ENCODE measurements around the gene NUTM2A. TPM values are rescaled to one million over a fixed set of nuclear protein-coding genes. Genes with fewer than 3 reads are reported as not detected.
"Not testable (repeated sequence)": the region's sequence is repeated elsewhere in the genome, so short reads cannot be mapped to it uniquely, and the experiment has no call there.

The NUTM2A gene, protein sequence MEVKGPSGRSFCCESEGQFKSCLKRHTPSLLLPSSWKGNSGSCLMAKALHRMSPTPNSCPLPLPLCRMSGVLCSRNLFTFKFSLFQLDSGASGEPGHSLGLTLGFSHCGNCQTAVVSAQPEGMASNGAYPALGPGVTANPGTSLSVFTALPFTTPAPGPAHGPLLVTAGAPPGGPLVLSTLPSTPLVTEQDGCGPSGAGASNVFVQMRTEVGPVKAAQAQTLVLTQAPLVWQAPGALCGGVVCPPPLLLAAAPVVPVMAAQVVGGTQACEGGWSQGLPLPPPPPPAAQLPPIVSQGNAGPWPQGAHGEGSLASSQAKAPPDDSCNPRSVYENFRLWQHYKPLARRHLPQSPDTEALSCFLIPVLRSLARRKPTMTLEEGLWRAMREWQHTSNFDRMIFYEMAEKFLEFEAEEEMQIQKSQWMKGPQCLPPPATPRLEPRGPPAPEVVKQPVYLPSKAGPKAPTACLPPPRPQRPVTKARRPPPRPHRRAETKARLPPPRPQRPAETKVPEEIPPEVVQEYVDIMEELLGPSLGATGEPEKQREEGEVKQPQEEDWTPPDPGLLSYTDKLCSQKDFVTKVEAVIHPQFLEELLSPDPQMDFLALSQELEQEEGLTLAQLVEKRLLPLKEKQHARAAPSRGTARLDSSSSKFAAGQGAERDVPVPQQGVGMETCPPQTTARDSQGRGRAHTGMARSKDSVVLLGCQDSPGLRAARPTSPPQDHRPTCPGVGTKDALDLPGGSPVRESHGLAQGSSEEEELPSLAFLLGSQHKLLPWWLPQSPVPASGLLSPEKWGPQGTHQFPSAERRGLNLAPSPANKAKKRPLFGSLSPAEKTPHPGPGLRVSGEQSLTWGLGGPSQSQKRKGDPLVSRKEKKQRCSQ
- total RNA-seq (1 to 10 TPM; 1.5 to 1.8 TPM), polyA plus RNA-seq (1 to 10 TPM; 1.2 to 5.3 TPM)
- long read RNA-seq, donor 1, partial matches to known transcripts, result 0 of 1 reads
- long read RNA-seq, donor 1, other reads (novel, unspliced or antisense), result 0 of 1 reads
- long read RNA-seq, donor 2, result 0 reads
- long read RNA-seq, donor 3, result 0 reads
- long read RNA-seq, donor 4, result 0 reads
- long read RNA-seq, donor 5, result 0 reads

DNA sequence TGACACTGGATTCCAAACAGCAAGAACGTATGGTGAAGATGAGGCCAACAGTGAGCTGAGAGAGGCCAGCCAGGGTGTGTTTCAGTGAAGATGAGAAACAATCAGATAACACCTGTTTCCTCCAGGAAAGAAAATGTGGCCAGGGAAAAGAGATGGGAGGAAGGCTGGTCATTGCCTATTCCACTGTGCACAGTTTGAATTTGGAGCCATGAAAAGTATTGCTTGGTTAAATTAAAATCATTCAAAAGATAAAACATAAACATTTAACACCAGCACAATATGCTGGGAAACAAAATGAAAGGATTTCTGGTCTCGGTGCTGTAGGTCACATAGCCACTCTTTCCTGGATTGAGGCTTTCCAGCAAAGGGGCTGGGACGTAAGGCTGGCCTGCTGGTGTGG, at the start of gene NUTM2A:
NUTM2A (plus strand) TSS at position 301 of the 400 bp plus-strand sequence. CDS start 383 bp downstream, outside the sequence.
- ATAC-seq (ENCODE audit: insufficient read depth, low FRiP score); H3K4me1 ChIP-seq (ENCODE audit: control insufficient read depth in 5 of 5, insufficient read depth in 5 of 5, low read length in 5 of 5); H3K9me3 ChIP-seq (ENCODE audit: control insufficient read depth in 4 of 4, insufficient read depth in 3 of 4, low read length in 3 of 4); DNase-seq; H3K27me3 ChIP-seq (ENCODE audit: control insufficient read depth in 3 of 3, insufficient read depth in 3 of 3, low read length in 2 of 3); H3K9ac ChIP-seq (ENCODE audit: insufficient read depth in 1 of 2, low read length in 2 of 2); H3K27ac ChIP-seq (ENCODE audit: low read depth in 1 of 2, low read length in 1 of 2); H3K4me3 ChIP-seq; H3K36me3 ChIP-seq (ENCODE audit: control insufficient read depth in 4 of 4, insufficient read depth in 4 of 4, low read length in 4 of 4): not testable (repeated sequence)
- WGBS, 2 donors, result no CpG with 5 or more reads among the region's 3 CpGs

DNA sequence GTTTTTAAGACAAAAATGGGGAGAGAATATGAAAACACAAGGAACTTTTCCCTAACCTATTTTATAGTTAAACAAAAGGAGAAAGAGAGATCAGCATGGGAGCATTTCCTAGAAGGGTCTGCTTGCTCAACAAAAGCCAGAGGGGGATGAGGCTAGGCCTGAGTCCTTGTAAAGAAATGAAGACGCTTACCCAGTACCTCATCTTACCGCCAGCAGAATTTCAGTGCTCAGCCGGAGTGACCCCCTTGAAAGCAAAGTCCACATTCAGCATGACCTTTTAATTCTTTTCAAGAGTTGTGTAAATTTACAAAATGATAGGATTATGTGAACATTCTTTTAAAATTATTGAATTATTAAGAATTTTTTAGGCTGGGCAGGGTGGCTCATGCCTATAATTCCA, 47.7 kb upstream of the NUTM2A start:
- not testable (repeated sequence) for H3K27me3 ChIP-seq (ENCODE audit: control insufficient read depth in 3 of 3, insufficient read depth in 3 of 3, low read length in 2 of 3); ATAC-seq (ENCODE audit: insufficient read depth, low FRiP score)

DNA sequence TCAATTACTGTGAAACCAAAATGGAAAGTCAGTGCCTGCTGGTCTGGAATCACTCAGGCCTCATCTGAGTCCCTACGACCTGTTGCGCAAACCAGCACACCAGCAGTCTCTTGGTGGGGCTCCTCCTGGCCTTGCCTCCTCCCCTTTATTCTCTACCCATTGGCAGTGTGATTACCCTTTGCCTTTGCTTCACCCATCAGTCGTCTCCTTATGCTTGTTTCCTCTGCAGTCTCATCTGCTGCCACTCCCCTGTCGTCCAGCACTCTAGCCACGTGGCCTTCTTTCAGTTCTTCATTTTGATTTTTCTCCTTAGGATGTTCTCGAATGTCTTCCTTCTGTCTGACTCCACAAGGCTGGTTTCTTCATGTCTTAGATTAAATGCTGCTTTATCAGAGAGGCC, 40.8 kb upstream of the NUTM2A start:
- not testable (repeated sequence) for H3K9me3 ChIP-seq (ENCODE audit: control insufficient read depth in 4 of 4, insufficient read depth in 3 of 4, low read length in 3 of 4); H3K4me3 ChIP-seq; H3K9ac ChIP-seq (ENCODE audit: insufficient read depth in 1 of 2, low read length in 2 of 2); H3K36me3 ChIP-seq (ENCODE audit: control insufficient read depth in 4 of 4, insufficient read depth in 4 of 4, low read length in 4 of 4); DNase-seq; H3K27ac ChIP-seq (ENCODE audit: low read depth in 1 of 2, low read length in 1 of 2); H3K4me1 ChIP-seq (ENCODE audit: control insufficient read depth in 5 of 5, insufficient read depth in 5 of 5, low read length in 5 of 5); H3K27me3 ChIP-seq (ENCODE audit: control insufficient read depth in 3 of 3, insufficient read depth in 3 of 3, low read length in 2 of 3)
- peak; percentile 58 for ATAC-seq (ENCODE audit: insufficient read depth, low FRiP score)
- WGBS, 2 donors, result 76 to 79% methylated on average over 5 to 6 of the region's 6 CpGs

More for the DNA sequence above, 47.7 kb upstream of the NUTM2A start:
- 82 to 100% methylated on average over 1 to 2 of the region's 3 CpGs for WGBS, 2 donors
- H3K4me3 ChIP-seq; H3K27ac ChIP-seq (ENCODE audit: low read depth in 1 of 2, low read length in 1 of 2); H3K9ac ChIP-seq (ENCODE audit: insufficient read depth in 1 of 2, low read length in 2 of 2); H3K36me3 ChIP-seq (ENCODE audit: control insufficient read depth in 4 of 4, insufficient read depth in 4 of 4, low read length in 4 of 4); H3K9me3 ChIP-seq (ENCODE audit: control insufficient read depth in 4 of 4, insufficient read depth in 3 of 4, low read length in 3 of 4); DNase-seq; H3K4me1 ChIP-seq (ENCODE audit: control insufficient read depth in 5 of 5, insufficient read depth in 5 of 5, low read length in 5 of 5): not testable (repeated sequence)

DNA sequence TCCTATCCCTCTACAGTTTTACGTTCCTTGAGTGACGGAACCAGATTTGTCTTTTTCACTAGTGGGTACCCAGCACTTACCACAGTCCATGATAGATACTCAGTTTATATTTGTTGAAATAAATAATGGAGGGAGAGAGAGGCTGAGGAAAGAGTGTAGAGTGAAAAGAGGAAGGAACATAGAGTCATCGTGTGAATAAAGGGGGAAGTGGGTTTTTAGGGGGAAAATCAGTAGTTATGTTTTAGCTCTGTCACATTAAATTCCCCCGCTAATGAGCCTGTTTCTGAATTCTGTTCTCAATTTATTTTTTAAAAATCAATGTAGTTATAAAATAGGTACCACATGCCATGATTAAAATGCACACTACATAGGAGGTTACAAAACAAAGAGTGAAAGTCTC, 39.2 kb upstream of the NUTM2A start:
- H3K36me3 ChIP-seq (ENCODE audit: control insufficient read depth in 4 of 4, insufficient read depth in 4 of 4, low read length in 4 of 4); H3K9me3 ChIP-seq (ENCODE audit: control insufficient read depth in 4 of 4, insufficient read depth in 3 of 4, low read length in 3 of 4); H3K27ac ChIP-seq (ENCODE audit: low read depth in 1 of 2, low read length in 1 of 2); H3K4me1 ChIP-seq (ENCODE audit: control insufficient read depth in 5 of 5, insufficient read depth in 5 of 5, low read length in 5 of 5); H3K27me3 ChIP-seq (ENCODE audit: control insufficient read depth in 3 of 3, insufficient read depth in 3 of 3, low read length in 2 of 3); H3K4me3 ChIP-seq; DNase-seq; ATAC-seq (ENCODE audit: insufficient read depth, low FRiP score); H3K9ac ChIP-seq (ENCODE audit: insufficient read depth in 1 of 2, low read length in 2 of 2): not testable (repeated sequence)
- WGBS, 2 donors, result 47 to 80% methylated on average over 2 to 3 of the region's 4 CpGs

DNA sequence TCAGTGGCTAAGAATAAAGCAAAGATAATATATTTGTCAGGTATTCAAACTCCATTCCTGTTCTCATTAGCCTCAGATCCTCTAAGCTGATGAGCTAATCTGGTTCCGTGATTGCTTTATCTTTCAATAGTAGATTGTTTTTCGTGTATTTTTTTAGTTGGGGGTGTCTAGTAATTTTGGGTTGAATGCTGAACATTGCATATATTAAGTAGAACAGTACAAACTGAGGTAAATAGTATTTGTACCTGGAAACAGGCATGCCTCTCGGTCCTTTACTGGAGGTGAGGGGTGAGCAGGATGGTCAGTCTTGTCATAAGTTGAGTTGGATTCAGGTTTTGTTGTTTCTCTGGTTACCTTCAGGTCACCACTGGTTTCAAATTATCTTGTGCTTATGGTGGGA, 37.7 kb upstream of the NUTM2A start:
- H3K9me3 ChIP-seq (ENCODE audit: control insufficient read depth in 4 of 4, insufficient read depth in 3 of 4, low read length in 3 of 4); H3K27me3 ChIP-seq (ENCODE audit: control insufficient read depth in 3 of 3, insufficient read depth in 3 of 3, low read length in 2 of 3); DNase-seq; ATAC-seq (ENCODE audit: insufficient read depth, low FRiP score); H3K27ac ChIP-seq (ENCODE audit: low read depth in 1 of 2, low read length in 1 of 2); H3K9ac ChIP-seq (ENCODE audit: insufficient read depth in 1 of 2, low read length in 2 of 2); H3K36me3 ChIP-seq (ENCODE audit: control insufficient read depth in 4 of 4, insufficient read depth in 4 of 4, low read length in 4 of 4); H3K4me3 ChIP-seq; H3K4me1 ChIP-seq (ENCODE audit: control insufficient read depth in 5 of 5, insufficient read depth in 5 of 5, low read length in 5 of 5): not testable (repeated sequence)
- 79 to 99% methylated on average over 3 of the region's 3 CpGs for WGBS, 2 donors

DNA sequence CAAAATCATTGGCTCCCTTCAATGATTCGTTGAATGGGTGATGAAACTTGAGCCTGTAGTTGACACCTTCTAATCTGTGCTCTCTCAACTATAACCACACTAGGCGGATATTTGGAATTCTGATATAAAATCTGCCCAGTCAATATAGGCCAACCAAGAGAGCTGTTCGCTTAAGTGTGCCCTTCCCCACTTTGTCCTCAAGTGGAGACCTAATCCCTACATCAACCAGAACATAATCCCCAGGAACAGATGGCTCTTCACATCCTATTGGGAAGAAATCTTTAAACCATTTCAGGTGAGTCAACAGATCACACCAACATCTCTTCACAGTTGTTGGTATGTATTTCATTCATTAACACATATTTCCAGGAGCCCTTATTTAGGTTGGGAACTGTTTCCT, 33.4 kb upstream of the NUTM2A start:
- not testable (repeated sequence) for DNase-seq; H3K27me3 ChIP-seq (ENCODE audit: control insufficient read depth in 3 of 3, insufficient read depth in 3 of 3, low read length in 2 of 3)
- 95 to 100% methylated on average over 3 of the region's 3 CpGs for WGBS, 2 donors

DNA sequence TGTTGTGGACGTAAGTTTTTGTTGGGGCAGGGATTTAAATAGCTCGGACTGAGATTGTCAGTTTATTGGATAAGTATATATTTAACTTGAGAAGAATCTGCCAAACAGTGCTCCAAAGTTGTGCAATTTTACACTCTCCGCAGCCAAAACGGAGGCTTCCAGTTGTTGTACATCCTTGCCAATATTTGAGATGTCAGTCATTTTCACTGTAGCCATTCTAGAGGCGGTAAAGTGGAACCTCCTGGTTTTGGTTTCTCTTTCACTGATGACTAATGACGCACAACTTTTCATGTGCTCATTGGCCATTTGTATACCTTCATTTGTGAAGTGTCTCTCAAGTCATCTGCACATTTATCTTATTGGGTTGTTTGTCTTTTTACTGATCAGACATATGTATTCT, 24.3 kb upstream of the NUTM2A start:
- WGBS, 2 donors, result 25 to 55% methylated on average over 6 of the region's 6 CpGs
- H3K9me3 ChIP-seq (ENCODE audit: control insufficient read depth in 4 of 4, insufficient read depth in 3 of 4, low read length in 3 of 4); H3K4me1 ChIP-seq (ENCODE audit: control insufficient read depth in 5 of 5, insufficient read depth in 5 of 5, low read length in 5 of 5); H3K4me3 ChIP-seq; H3K36me3 ChIP-seq (ENCODE audit: control insufficient read depth in 4 of 4, insufficient read depth in 4 of 4, low read length in 4 of 4); H3K27me3 ChIP-seq (ENCODE audit: control insufficient read depth in 3 of 3, insufficient read depth in 3 of 3, low read length in 2 of 3); H3K9ac ChIP-seq (ENCODE audit: insufficient read depth in 1 of 2, low read length in 2 of 2); H3K27ac ChIP-seq (ENCODE audit: low read depth in 1 of 2, low read length in 1 of 2): not testable (repeated sequence)
- peak in 1 of 3 donors; percentile 17 for DNase-seq
- peak; percentile 43 for ATAC-seq (ENCODE audit: insufficient read depth, low FRiP score)

More for the DNA sequence above, 33.4 kb upstream of the NUTM2A start:
- H3K4me3 ChIP-seq; ATAC-seq (ENCODE audit: insufficient read depth, low FRiP score); H3K9me3 ChIP-seq (ENCODE audit: control insufficient read depth in 4 of 4, insufficient read depth in 3 of 4, low read length in 3 of 4); H3K4me1 ChIP-seq (ENCODE audit: control insufficient read depth in 5 of 5, insufficient read depth in 5 of 5, low read length in 5 of 5); H3K36me3 ChIP-seq (ENCODE audit: control insufficient read depth in 4 of 4, insufficient read depth in 4 of 4, low read length in 4 of 4); H3K9ac ChIP-seq (ENCODE audit: insufficient read depth in 1 of 2, low read length in 2 of 2); H3K27ac ChIP-seq (ENCODE audit: low read depth in 1 of 2, low read length in 1 of 2): not testable (repeated sequence)

DNA sequence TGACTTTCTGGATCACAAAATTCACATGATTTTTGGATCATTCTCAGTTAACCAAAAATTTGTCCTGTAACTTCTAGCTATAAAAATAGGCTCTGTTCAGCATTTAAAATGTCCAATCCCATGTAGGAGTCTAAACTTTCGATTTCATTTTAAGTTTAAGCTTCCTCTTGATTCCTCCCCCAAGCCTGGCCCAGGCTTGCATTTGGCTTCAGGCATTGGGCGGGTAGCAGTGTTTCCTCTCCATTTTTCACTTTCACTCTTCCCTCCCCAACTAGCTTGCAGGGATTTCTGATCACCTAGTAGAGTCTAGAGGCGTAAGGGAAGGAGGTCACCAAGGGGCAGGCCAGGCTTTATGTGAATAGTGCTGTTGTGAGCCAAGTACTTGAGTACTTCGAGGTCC, 20.4 kb upstream of the NUTM2A start:
- H3K9ac ChIP-seq (ENCODE audit: insufficient read depth in 1 of 2, low read length in 2 of 2); DNase-seq; ATAC-seq (ENCODE audit: insufficient read depth, low FRiP score); H3K27ac ChIP-seq (ENCODE audit: low read depth in 1 of 2, low read length in 1 of 2); H3K9me3 ChIP-seq (ENCODE audit: control insufficient read depth in 4 of 4, insufficient read depth in 3 of 4, low read length in 3 of 4); H3K4me1 ChIP-seq (ENCODE audit: control insufficient read depth in 5 of 5, insufficient read depth in 5 of 5, low read length in 5 of 5); H3K27me3 ChIP-seq (ENCODE audit: control insufficient read depth in 3 of 3, insufficient read depth in 3 of 3, low read length in 2 of 3); H3K4me3 ChIP-seq; H3K36me3 ChIP-seq (ENCODE audit: control insufficient read depth in 4 of 4, insufficient read depth in 4 of 4, low read length in 4 of 4): not testable (repeated sequence)
- 4 to 26% methylated on average over 2 of the region's 4 CpGs for WGBS, 2 donors
